ENCODE data around the gene HLCS. TPM values are rescaled to one million over a fixed set of nuclear protein-coding genes. Genes with fewer than 3 reads are reported as not detected.

HLCS gene
- total and polyA plus RNA-seq, 2 donors (not counting 3 experiments of a cell fraction or from before 2014, with no cell fraction given) = 6.7 to 17.2 TPM

GRCh38 chr21:36768496-36768895, 198.0 kb downstream of the HLCS start:
- no peaks in the 10 kb centered on the region for H3K27me3 ChIP-seq (ENCODE audit: control insufficient read depth in 2 of 2, insufficient read depth in 2 of 2, low read length in 2 of 2)
- no peaks in the 10 kb centered on the region for H3K9me3 ChIP-seq (replicated peaks; ENCODE audit: control insufficient read depth, insufficient read depth, low read length)
- H3K79me2 ChIP-seq (ENCODE audit: control insufficient read depth, insufficient read depth, low read length) = no peaks in the 10 kb centered on the region
- H2AFZ ChIP-seq (ENCODE audit: low read depth, low read length) = no peak overlapping the region
- no peak overlapping the region for H3K4me3 ChIP-seq (replicated peaks in 1 of 3; ENCODE audit: insufficient read depth in 1 of 3, low read depth in 1 of 3, low read length in 3 of 3)
- no TSS peak for BruUV-seq (replicated peaks)
- H3K4me2 ChIP-seq (ENCODE audit: insufficient read depth, low read length) = no peak overlapping the region
- no peak overlapping the region for H3K27ac ChIP-seq (ENCODE audit: insufficient read depth, low read depth, low read length)
- intact Hi-C loops (cut with micrococcal nuclease) (no loop called here), dilution Hi-C loops (cut with MboI; ENCODE audit: extremely low pct_ligation_motif_present, low sequenced_read_pairs) (no loop called here)
- ChIA-PET POLR2A (no interaction called here), CTCF (interaction anchor here (1.7 kb wide), 1 partner anchor 138 kb away, joined by 6 read pairs; no protein-coding TSS in a partner anchor)
- H3K36me3 ChIP-seq (ENCODE audit: control insufficient read depth in 2 of 2, extremely low read depth in 1 of 2, insufficient read depth in 2 of 2, low read length in 2 of 2) = no peaks in the 10 kb centered on the region
- peaks cover 6% of the 10 kb centered on the region for H3K4me1 ChIP-seq (ENCODE audit: control insufficient read depth, extremely low read depth, insufficient read depth, low read length)
- H3K9ac ChIP-seq (replicated peaks; ENCODE audit: extremely low read depth, insufficient read depth, low read length) = no peak overlapping the region
- no peak for TF ChIP-seq MYC (IDR thresholded peaks at IDR 0.05; ENCODE audit: low read depth, low read length)
- no peak for TF ChIP-seq CTCF (IDR thresholded peaks at IDR 0.05; ENCODE audit: extremely low read depth in 1 of 2, insufficient read depth in 1 of 2, low read depth in 1 of 2, low read length in 2 of 2)
- TF ChIP-seq MAX (IDR thresholded peaks at IDR 0.05; ENCODE audit: insufficient read depth, insufficient read length) = no peak
- TF ChIP-seq FOS (IDR thresholded peaks at IDR 0.05; ENCODE audit: borderline replicate concordance, insufficient read depth, low read length) = no peak
- no peaks in the 10 kb centered on the region for H4K20me1 ChIP-seq (replicated peaks; ENCODE audit: control insufficient read depth, extremely low read depth, insufficient read depth, low read length)
- H3K9me1 ChIP-seq (replicated peaks; ENCODE audit: control insufficient read depth, extremely low read depth, insufficient read depth, low read length) = no peaks in the 10 kb centered on the region
- no peak for DNase-seq (ENCODE audit: low read depth, low spot score)
- FAIRE-seq = no peak

GRCh38 chr21:36767096-36767495, 199.4 kb downstream of the HLCS start:
- BruUV-seq (replicated peaks) = no TSS peak
- CTCF ChIA-PET = no interaction called here
- Histone ChIP-seq H3K9me3 (replicated peaks; ENCODE audit: control insufficient read depth, insufficient read depth, low read length) (no peaks in the 10 kb centered on the region), H3K9me1 (replicated peaks; ENCODE audit: control insufficient read depth, extremely low read depth, insufficient read depth, low read length) (no peaks in the 10 kb centered on the region), H3K27me3 (ENCODE audit: control insufficient read depth in 2 of 2, insufficient read depth in 2 of 2, low read length in 2 of 2) (no peaks in the 10 kb centered on the region), H3K4me1 (ENCODE audit: control insufficient read depth, extremely low read depth, insufficient read depth, low read length) (peaks cover 6% of the 10 kb centered on the region), H3K27ac (ENCODE audit: insufficient read depth, low read depth, low read length) (no peak overlapping the region), H3K36me3 (ENCODE audit: control insufficient read depth in 2 of 2, extremely low read depth in 1 of 2, insufficient read depth in 2 of 2, low read length in 2 of 2) (no peaks in the 10 kb centered on the region), H3K9ac (replicated peaks; ENCODE audit: extremely low read depth, insufficient read depth, low read length) (no peak overlapping the region), H3K4me3 (replicated peaks in 1 of 3; ENCODE audit: insufficient read depth in 1 of 3, low read depth in 1 of 3, low read length in 3 of 3) (no peak overlapping the region), H3K4me2 (ENCODE audit: insufficient read depth, low read length) (no peak overlapping the region), H4K20me1 (replicated peaks; ENCODE audit: control insufficient read depth, extremely low read depth, insufficient read depth, low read length) (no peaks in the 10 kb centered on the region), H3K79me2 (ENCODE audit: control insufficient read depth, insufficient read depth, low read length) (no peaks in the 10 kb centered on the region), H2AFZ (ENCODE audit: low read depth, low read length) (no peak overlapping the region)
- no peak for TF ChIP-seq POLR2A (IDR thresholded peaks at IDR 0.05; ENCODE audit: low read depth, low read length)
- no peak for TF ChIP-seq EZH2 (IDR thresholded peaks at IDR 0.05; ENCODE audit: borderline replicate concordance, low read depth, low read length, severe bottlenecking)
- no peak for TF ChIP-seq JUN (IDR thresholded peaks at IDR 0.05; ENCODE audit: borderline replicate concordance, insufficient read depth, insufficient read length, low read depth)
- no peak for TF ChIP-seq MAX (IDR thresholded peaks at IDR 0.05; ENCODE audit: insufficient read depth, insufficient read length)
- TF ChIP-seq MYC (IDR thresholded peaks at IDR 0.05; ENCODE audit: low read depth, low read length) = no peak
- TF ChIP-seq POLR2AphosphoS5 (IDR thresholded peaks at IDR 0.05; ENCODE audit: insufficient read depth, low read depth, low read length) = no peak
- TF ChIP-seq GATA2 (IDR thresholded peaks at IDR 0.05; ENCODE audit: insufficient read depth, insufficient read length, low read depth, low read length) = no peak
- TF ChIP-seq CTCF (IDR thresholded peaks at IDR 0.05; ENCODE audit: extremely low read depth in 1 of 2, insufficient read depth in 1 of 2, low read depth in 1 of 2, low read length in 2 of 2) = no peak
- TF ChIP-seq FOS (IDR thresholded peaks at IDR 0.05; ENCODE audit: borderline replicate concordance, insufficient read depth, low read length) = no peak
- dilution Hi-C loops (cut with MboI; ENCODE audit: extremely low pct_ligation_motif_present, low sequenced_read_pairs) (no loop called here), intact Hi-C loops (cut with micrococcal nuclease) (no loop called here)
- POLR2A ChIA-PET = no interaction called here
- no peak for FAIRE-seq
- no peak for DNase-seq (ENCODE audit: low read depth, low spot score)

Measured in endothelial cell of umbilical vein (primary cell).